ENCODE data around the gene CHRM5.
"Not testable (repeated sequence)": the region's sequence is repeated elsewhere in the genome, so short reads cannot be mapped to it uniquely, and the experiment has no call there.

Gene CHRM5

GRCh38 chr15:34039790-34040113 lies 71.5 kb downstream of the CHRM5 start:
- DNase-seq (ENCODE audit: extremely low read depth, low read depth) = no peak
- TF ChIP-seq CTCF (IDR thresholded peaks at IDR 0.05; ENCODE audit: low read depth, low read length) = no peak

- no peak for TF ChIP-seq CTCF (IDR thresholded peaks at IDR 0.05; ENCODE audit: low read depth, low read length)
- no peak for DNase-seq (ENCODE audit: extremely low read depth, low read depth)
Observed at GRCh38 chr15:34043391-34043790, 75.1 kb downstream of the CHRM5 start.

- TF ChIP-seq CTCF (IDR thresholded peaks at IDR 0.05; ENCODE audit: low read depth, low read length) = no peak
- no peak for DNase-seq (ENCODE audit: extremely low read depth, low read depth)
Observed at GRCh38 chr15:34043813-34044212, 75.5 kb downstream of the CHRM5 start.

- TF ChIP-seq CTCF (IDR thresholded peaks at IDR 0.05; ENCODE audit: low read depth, low read length) = no peak
- DNase-seq (ENCODE audit: extremely low read depth, low read depth) = no peak
Observed at GRCh38 chr15:34046471-34047145, 78.3 kb downstream of the CHRM5 start.

GRCh38 chr15:34047893-34048775 lies 79.8 kb downstream of the CHRM5 start:
- DNase-seq (ENCODE audit: extremely low read depth, low read depth) = no peak
- no peak for TF ChIP-seq CTCF (IDR thresholded peaks at IDR 0.05; ENCODE audit: low read depth, low read length)

GRCh38 chr15:34049112-34049511 lies 80.8 kb downstream of the CHRM5 start:
- TF ChIP-seq CTCF (IDR thresholded peaks at IDR 0.05; ENCODE audit: low read depth, low read length) = no peak
- DNase-seq (ENCODE audit: extremely low read depth, low read depth) = no peak

GRCh38 chr15:34050385-34050784 lies 82.1 kb downstream of the CHRM5 start:
- DNase-seq (ENCODE audit: extremely low read depth, low read depth) = not testable (repeated sequence)

Measured in AG09319 (cell line).